Ishikawa (cell line): ENCODE data around the gene BACE2.
A peak's percentile ranks its signal among the peaks of the same experiment; 100 is the strongest.

ENCODE experiments used
- CEBPB ChIP-seq: IDR thresholded peaks from 2 replicates; pipeline ENCODE4 v1.6.1; 2012
- CREB1 ChIP-seq: IDR thresholded peaks from 2 replicates; pipeline ENCODE4 v1.6.1; 2012; ENCODE audit warnings: low read depth
- EGR1 ChIP-seq: IDR thresholded peaks from 2 replicates; pipeline ENCODE4 v1.6.1; 2012
- EP300 ChIP-seq: IDR thresholded peaks from 2 replicates; pipeline ENCODE4 v1.6.1; 2012; ENCODE audit warnings: borderline replicate concordance
- FOXM1 ChIP-seq: IDR thresholded peaks from 2 replicates; pipeline ENCODE4 v1.6.1; 2012; ENCODE audit warnings: low read depth, borderline replicate concordance
- MAX ChIP-seq: IDR thresholded peaks from 2 replicates; pipeline ENCODE4 v1.6.1; 2012
- NFIC ChIP-seq: IDR thresholded peaks from 2 replicates; pipeline ENCODE4 v1.6.1; 2012
- RAD21 ChIP-seq: IDR thresholded peaks from 2 replicates; pipeline ENCODE4 v1.6.1; 2012; ENCODE audit warnings: low read depth
- REST ChIP-seq: IDR thresholded peaks from 2 replicates; pipeline ENCODE4 v1.6.1; 2012; ENCODE audit warnings: low read depth, mild to moderate bottlenecking
- TAF1 ChIP-seq: IDR thresholded peaks from 2 replicates; pipeline ENCODE4 v1.6.1; 2012; ENCODE audit warnings: low read depth, mild to moderate bottlenecking
- TCF12 ChIP-seq: IDR thresholded peaks from 2 replicates; pipeline ENCODE4 v1.6.1; 2012; ENCODE audit warnings: low read depth
- TEAD4 ChIP-seq: IDR thresholded peaks from 2 replicates; pipeline ENCODE4 v1.6.1; 2012
- YY1 ChIP-seq: IDR thresholded peaks from 2 replicates; pipeline ENCODE4 v1.6.1; 2012; ENCODE audit warnings: low read depth
- ZBTB7A ChIP-seq: IDR thresholded peaks from 2 replicates; pipeline ENCODE4 v1.6.1; 2012; ENCODE audit warnings: low read depth
- TF ChIP-seq, protein P1 (sequence below): IDR thresholded peaks from 2 replicates; pipeline ENCODE4 v1.6.1; 2012

Gene BACE2

GRCh38 chr21:41169701-41170100, 1.7 kb downstream of the BACE2 start:
- TF ChIP-seq RAD21 (no peak), CEBPB (no peak), EGR1 (no peak), REST (no peak), EP300 (no peak), YY1 (no peak), FOXM1 (no peak), TEAD4 (no peak), TAF1 (no peak)
- TF ChIP-seq, protein P1, sequence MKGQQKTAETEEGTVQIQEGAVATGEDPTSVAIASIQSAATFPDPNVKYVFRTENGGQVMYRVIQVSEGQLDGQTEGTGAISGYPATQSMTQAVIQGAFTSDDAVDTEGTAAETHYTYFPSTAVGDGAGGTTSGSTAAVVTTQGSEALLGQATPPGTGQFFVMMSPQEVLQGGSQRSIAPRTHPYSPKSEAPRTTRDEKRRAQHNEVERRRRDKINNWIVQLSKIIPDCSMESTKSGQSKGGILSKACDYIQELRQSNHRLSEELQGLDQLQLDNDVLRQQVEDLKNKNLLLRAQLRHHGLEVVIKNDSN = no peak

- TF ChIP-seq TEAD4 (no peak), RAD21 (peak; percentile 42), NFIC (no peak)
These were observed 2.5 kb downstream of the BACE2 start for GRCh38 chr21:41170442-41170841.

GRCh38 chr21:41170859-41171609, 3.1 kb downstream of the BACE2 start:
- TF ChIP-seq TCF12 = no peak
- TF ChIP-seq MAX = no peak
- TF ChIP-seq, protein P1 = no peak
- TF ChIP-seq NFIC = no peak
- no peak for TF ChIP-seq TEAD4
- no peak for TF ChIP-seq EGR1
- TF ChIP-seq RAD21 = no peak
- no peak for TF ChIP-seq ZBTB7A
- no peak for TF ChIP-seq EP300
- no peak for TF ChIP-seq YY1
- TF ChIP-seq TAF1 = no peak
- no peak for TF ChIP-seq REST
- no peak for TF ChIP-seq FOXM1
- TF ChIP-seq CEBPB = no peak
- no peak for TF ChIP-seq CREB1

DNA sequence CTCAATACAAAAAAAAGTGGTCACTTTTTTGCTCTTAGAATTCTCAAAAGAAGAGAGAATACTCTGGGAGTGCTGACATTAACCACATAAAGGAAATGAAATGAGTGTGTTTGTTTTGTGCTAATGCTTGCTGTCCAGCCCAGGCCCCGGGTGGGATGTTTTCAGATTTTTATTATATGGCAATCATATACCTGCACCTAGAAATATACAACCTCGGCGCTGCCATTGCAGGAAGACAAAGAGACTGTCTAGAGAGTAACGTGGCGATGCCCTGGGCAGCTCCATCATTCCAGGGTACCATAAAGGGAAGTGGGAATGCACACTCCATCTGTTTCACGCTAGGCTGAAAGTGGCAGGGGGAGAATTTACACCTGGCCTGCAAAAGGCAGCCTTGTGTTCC, 7.1 kb downstream of the BACE2 start:
- TF ChIP-seq CEBPB = no peak
- TF ChIP-seq NFIC = no peak
- no peak for TF ChIP-seq EP300
- no peak for TF ChIP-seq ZBTB7A
- no peak for TF ChIP-seq TAF1
- TF ChIP-seq TCF12 = no peak
- TF ChIP-seq EGR1 = no peak
- no peak for TF ChIP-seq YY1
- TF ChIP-seq MAX = no peak
- TF ChIP-seq REST = no peak
- TF ChIP-seq CREB1 = no peak
- no peak for TF ChIP-seq TEAD4
- TF ChIP-seq, protein P1 = no peak

DNA sequence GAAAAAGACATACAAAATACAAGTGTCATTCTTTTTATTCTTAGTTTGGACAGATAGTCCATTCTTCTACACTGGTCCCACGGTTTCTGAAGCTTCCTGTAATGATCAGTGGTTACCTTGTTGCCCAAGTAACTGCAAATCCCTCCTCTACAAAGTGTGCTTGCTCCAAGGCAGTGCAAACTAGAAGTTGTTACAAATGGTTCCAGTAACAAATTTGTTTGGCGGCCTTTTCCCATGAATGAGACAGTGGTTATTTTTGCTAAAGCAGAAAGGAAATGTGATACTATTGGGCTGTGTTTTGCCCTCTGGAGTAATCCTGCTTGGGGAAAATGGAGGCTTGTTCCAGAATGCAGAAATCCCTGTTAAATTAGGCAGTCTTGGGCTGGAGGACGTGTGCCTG, 8.9 kb downstream of the BACE2 start:
- TF ChIP-seq MAX (no peak), FOXM1 (no peak), REST (no peak), TCF12 (no peak), CEBPB (no peak), NFIC (no peak), ZBTB7A (no peak)
- TF ChIP-seq, protein P1 = no peak
